Measurements from ENCODE around the gene KLF11.

GRCh38 chr2:10022445-10022844, 20.9 kb upstream of the KLF11 start:
- no peak for TF ChIP-seq CTCF (IDR thresholded peaks at IDR 0.05)
- TF ChIP-seq ZFX (IDR thresholded peaks at IDR 0.05; ENCODE audit: borderline replicate concordance), result no peak
